GM21723 (cell line): ENCODE data around the gene GPHA2.

ENCODE experiments used
- ATAC-seq: cut with Tn5 transposase; IDR thresholded peaks from one replicate; pipeline ENCODE4 v1.9.1; 2021; ENCODE audit warnings: mild to moderate bottlenecking, moderate library complexity; ENCODE audit not compliant: unreplicated experiment

GPHA2 gene

DNA sequence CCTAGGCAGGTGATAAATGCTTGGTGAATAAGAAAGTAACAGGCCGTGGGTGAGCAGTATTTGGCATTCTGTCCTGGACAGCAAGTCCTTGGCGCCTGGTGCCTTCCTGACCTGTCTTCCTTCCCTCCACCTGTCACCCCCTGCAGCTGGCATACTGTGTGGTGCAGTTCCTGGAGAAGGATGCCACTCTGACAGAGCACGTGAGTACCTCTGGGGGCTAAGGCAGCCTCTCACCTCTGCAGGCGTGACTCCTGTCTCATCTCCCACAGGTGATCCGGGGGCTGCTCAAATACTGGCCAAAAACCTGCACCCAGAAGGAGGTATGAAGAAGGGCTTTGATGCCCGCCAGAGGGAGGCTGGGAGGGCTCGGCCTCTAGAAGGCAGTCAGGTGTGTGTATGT lies 4.4 kb downstream of the GPHA2 start:
- ATAC-seq: no peak

DNA sequence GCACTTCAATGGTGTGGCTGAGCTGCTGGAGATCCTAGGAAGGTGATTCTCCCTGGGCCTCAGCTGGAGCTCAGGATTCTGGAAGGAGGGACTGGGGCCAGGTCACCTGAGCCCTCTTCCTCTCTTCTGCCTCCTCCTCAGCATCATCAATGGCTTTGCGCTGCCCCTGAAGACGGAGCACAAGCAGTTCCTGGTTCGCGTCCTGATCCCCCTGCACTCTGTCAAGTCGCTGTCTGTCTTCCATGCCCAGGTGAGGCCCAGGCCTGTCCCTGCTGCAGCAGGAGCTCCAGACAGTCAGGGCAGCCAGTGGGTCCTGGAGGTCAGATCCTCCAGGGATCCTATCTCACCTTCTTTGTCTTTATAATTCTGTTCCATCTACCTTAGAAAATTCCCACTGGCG lies 5.4 kb downstream of the GPHA2 start:
- no peak for ATAC-seq

DNA sequence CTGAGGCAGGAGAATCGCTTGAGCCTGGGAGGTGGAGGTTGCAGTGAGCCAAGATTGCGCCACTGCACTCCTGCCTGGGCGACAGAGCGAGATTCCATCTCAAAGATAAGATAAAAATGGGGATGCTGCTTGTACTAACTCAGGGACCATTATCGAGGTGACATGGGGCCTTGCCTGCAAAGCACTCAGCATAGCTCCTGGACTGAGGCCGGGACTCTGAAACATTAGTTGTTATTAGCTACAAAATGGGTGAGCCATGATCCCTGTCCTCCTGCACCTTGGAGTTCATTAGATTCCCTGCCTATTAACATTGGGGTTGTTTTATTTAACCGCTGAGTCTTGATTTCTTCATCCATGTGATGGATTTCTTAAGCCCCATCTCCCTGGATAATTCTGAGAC lies 6.1 kb downstream of the GPHA2 start:
- ATAC-seq: no peak

DNA sequence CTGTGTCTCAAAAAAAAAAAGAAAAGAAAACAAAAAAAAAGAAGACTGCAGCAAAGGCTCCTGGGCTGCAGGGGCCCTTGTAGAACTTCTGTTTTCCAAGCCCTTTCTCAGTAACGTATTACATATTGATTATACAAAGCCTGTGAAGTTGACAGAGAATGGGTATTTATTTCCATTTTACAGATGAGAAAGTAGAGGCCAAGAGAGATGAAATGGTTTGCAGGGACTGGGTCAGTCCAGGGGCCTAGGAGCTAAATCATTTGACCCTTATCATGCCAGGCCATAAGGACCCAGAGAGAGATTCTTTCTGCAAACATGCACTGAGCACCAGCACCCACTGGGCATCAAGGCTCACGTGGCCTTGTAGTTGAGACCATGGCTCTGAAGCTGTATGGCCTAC lies 6.7 kb downstream of the GPHA2 start:
- no peak for ATAC-seq

DNA sequence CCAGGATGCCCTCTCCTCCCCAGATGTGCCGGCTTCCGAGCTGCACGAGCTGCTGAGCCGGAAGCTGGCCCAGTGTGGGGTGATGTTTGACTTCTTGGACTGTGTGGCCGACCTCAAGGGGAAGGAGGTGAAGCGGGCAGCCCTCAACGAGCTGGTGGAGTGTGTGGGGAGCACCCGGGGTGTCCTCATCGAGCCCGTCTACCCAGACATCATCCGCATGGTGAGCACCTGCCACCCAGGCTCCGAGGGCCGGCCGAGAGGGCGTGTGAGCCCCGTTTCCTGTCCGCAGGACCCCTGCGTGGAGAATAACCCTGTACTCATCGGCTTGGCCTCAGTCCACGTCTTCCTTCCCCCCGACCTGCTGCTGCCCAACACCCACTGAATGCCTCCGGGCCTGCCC lies 9.0 kb downstream of the GPHA2 start:
- no peak for ATAC-seq

DNA sequence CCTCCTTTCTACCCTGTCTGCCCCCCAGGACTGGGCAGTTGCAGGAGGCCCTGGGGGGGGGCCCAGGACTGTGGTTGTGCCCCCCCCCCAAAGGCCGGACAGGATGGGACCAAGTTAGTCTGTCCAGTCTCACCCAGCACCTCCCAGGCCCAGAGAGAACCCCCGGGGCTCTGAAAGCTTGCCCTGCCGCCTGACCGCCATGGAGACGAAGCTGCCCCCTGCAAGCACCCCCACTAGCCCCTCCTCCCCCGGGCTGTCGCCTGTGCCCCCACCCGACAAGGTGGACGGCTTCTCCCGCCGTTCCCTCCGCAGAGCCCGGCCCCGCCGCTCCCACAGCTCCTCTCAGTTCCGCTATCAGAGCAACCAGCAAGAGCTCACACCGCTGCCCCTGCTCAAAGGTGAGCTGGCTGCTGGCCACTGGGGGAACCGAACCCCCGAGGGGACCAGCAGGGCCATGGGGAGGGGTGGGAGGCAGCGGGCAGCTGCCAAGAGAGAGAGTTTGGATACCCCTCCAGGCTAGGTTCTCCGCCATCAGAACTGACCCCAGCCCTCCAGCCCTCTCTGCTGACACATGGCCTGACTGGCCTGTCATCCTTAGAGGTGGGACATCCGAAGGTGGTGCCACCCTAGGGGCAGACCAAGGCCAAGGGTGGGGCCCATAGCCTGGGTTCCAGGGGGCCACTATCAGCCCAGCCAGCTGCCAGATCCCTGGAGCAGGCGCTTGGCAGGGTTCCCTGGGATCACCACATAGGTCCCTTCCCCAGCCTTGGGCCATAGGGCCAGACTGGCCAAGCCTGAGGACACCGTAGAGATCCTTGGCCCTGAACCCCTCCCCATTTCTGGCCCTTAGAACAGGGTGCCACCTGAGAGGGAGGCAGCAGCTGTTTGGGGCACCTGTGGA lies 9.9 kb downstream of the GPHA2 start:
- ATAC-seq: no peak

DNA sequence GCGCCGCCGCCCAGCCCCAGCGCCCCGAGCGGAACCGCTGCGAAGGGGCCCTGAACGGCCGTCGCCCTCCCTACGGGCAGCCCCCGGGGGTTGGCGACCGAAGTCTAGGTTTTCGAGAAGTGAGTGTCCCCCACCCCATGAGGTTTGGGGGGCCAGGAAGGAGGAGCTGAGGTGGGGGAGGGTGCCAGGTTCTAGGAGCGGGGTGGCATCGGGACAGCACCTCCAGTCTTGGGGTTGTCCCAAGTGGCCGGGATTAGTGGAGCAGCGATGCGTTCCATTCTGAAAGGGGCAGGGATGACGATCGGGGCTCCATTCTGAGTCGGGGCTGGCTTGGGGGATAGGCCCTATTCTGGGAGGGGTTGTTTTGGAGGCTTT lies 10.8 kb downstream of the GPHA2 start:
- ATAC-seq: peak; percentile 4

DNA sequence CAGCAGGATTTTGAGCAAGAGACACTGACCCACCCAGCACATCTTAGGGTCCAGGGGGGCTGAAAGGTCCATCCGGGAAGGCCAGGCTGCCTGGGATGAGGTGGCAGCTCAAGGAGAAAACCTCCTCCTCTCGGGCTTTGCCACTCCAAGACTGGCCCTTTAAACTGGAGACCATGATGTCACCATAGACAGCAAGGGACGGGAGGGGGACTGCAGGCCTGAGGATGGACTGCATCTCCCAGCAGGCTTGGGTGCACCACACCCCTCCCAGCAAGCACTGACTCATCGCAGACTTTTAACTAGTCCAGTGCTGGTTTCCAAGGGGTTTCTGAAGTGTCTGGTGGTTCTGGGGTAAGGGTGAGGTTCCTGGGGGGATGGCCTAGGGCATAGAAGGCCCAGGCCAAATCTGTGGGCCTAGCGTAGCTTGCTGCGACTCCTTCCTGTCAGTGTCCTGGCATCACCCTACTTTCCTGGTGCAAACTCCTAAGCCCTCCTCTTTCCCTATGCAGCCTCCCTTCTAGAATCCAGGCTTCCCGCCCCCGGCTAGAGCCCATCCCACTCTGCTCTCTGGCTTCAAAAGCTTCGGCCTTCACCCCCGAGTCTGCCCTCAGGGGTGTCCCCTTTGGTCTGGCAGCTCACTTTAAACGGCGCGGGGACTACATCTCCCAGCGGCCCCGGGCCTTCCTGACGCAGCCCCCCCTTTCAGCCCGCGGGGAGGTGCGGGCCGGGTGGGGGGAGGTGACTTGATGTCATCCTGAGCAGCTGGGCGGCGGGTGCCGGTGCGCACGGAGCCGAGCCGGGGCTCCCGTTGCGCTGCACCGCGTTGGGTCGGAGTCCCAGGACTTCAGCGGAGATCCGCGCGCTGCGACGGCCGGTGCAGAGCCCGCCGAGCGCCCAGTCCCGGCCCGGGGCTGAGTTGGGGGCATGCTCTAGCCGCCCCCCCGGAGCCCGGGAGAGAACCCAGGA lies 11.5 kb downstream of the GPHA2 start, which contains the start of gene PPP2R5B:
Gene PPP2R5B (plus strand): TSS at position 746 of the 966 bp plus-strand sequence. CDS start 1,046 bp downstream, outside the sequence.
- ATAC-seq: peak; percentile 81

DNA sequence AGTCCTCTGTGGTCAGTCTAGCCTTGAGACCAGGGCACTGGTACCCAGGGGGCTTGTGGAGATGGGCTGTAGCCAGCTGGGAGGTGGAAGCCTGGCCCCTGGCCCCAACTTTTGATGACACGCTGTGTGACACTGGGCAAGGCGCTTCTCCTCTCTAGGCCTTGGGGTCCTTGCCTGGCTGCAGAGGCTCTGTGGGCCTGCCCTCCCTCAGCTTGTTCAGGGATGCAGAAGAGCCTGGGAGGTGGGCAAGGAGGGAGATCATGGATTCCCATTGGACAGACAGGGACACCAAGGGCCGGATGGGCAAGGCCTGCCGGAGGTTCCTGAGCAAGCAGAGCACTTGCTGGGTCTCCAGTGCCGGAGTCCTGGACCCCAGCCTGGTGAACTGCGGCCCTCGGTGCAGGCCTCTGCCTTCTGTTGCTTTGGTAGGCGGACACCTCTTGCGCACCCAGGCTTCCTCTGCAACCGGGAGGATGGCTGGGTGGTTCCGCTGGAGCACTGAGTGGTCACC lies 12.5 kb downstream of the GPHA2 start:
- no peak for ATAC-seq

DNA sequence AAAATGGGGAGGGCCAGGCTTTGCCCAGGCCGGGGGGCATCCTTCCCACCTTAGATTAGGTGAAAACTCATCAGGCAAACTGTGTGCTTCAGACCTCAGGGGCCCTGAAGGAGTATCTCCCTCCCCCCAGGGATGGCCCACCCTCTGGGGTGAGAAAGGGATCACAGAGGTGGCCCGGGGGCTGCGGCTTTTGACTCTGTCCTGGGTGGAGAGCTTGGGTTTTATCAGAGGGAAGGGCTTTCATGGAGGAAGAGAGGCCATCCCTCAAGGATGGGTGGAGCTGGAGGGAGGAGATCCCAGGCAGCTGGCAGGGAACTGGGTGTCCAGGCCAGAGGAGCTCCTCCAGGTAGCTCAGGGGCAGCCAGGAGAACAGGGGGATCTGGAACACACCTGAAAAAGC lies 14.3 kb downstream of the GPHA2 start:
- no peak for ATAC-seq

DNA sequence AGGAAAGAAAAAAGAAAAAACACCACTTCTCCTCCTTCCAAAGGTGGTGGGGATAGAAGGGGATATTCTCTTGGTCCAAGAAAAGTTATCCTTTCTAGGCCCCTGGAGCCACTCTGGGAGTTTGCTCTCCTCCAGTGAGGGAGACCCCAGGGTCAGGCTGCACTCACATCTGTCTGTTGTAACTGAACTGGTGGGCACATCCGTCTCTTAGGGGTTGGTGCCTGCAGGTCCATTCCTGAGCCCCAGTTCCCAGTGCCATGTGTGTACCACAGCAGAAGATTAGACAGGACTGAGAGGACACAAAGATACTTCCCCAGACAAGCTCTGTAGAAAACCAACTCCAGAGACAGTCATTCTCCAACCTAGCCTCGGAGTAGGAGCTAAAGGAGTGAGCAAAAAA lies 15.6 kb downstream of the GPHA2 start:
- ATAC-seq: no peak

DNA sequence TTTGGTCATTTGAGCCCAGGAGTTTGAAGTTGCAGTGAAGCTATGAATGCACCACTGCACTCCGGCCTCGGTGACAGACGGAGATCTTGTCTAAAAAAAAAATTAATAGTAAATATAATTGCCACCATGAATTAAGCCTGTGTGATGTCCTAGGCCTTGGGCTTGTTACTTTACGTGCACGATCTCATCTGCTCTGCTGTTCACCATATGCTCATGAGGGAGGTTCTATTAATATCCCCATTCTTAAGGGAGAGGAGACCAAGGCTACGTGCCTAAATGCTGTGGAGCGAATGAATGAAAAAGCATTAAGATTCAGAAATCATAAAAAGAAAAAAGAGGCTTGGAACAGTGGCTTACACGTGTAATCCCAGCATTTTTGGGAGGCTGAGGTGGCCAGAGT lies 16.1 kb downstream of the GPHA2 start:
- no peak for ATAC-seq

DNA sequence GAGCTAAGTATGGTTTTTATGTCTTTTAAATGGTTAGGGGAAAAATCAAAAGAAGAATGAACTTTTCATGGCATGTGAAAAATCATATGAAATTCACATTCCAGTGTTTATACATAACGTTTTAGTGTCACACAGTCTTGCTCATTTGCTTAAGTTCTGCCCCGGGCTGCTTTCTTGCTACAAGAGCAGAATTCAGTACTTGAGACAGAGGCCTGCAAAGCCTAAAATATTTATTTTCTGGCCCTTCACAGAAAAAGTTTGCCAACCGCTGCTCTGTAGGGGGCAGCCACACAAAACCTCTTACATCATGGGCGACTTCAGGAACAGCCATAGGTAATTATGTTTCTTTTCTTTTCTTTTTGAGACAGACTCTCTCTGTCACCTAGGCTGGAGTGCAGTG lies 17.7 kb downstream of the GPHA2 start:
- no peak for ATAC-seq

DNA sequence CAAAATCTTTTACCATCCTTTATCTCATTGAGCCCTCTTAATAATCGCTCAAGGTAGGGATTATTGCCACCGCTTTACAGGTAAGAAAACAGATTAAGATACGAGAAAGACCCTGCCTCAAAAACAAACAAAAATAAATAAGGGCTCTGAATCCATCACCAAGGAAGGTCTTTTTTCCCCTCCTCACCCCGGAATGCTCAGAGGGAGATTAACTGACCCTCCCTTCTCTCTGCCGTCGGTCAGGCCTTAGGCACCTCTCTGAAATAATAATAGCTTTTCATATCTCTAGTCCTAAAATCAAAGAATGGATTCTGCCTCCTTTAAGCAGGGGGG lies 18.1 kb downstream of the GPHA2 start:
- no peak for ATAC-seq

DNA sequence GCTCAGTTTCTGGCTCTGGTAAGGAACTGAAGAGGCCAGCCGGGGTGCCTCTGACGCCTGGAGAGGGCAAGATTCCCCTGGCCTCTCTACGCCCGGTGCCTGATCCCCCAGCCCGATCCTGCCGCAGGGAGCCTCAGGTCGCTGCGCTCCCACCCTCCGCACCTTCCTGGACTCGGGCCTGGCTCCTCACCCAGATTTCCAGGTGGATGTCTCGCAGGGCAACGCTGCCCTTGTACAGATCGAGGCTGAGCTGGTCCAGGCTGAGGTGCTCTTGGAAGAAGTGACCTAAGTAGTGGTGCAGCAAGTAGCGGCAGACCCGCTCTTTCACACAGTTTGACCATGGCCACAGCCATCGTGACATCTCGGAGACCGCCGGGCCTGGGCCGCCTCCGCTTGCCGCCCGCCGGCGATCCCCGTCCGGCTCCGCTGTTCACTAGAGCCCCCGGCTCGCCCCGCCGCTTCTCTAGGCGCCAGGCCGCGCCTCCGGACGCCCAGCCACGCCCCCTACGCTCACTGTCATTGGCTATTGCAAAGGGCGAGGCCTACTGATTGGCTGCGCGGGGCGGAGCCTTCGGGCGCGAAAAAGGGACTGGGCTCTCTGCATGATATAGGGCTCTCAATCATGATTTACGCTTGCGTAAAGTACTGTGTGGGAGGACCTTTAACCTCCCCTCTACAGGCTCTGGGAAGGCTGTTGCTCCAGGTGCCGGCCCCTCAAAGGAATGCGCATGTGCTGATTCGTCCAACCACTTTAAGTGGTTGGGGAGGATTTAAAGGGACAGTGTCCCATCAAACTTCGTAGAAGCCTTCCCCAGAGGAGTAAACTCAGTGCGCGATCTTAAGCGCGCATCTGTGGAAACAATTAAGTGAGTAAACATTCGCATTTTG lies 18.7 kb downstream of the GPHA2 start, which contains the start of gene ATG2A:
Gene ATG2A (minus strand): TSS at position 435 of the 888 bp plus-strand sequence. CDS start 74 bp downstream, at position 361.
- ATAC-seq: peak; percentile 92

DNA sequence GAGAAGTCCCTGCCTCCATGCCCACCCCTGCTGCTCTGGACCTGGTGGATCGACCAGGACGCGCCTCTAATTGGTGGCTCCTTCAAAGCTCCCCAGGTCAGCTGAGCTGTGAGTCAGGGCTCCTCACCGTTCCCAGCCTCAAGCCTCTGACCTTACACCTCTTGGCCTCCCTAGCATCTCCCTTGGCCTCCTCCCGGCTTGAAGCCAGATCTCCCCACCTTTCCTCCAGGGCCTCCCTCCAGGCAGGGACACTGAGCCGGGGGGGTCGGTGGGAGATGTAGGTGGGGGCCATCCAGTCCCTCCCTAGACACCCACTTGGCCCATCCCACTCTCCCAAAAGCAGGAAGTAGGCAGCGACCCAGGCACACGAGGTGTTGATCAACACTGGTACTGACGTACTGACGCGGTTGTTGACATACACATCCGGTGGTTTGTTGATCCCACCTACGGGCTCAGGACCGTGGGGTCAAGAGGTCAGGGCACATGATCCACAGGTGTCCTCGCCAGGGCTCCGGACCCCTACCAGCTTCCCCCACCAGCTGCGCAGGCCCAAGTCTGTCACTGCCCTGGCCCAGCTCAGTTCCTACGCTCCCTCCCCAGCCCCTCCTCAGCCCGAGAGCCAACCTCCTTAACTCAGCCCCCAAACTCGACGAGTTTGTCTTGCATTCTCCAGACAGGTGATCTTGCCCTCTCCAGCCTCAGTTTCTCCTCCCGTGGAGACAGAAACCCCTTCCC lies 19.5 kb downstream of the GPHA2 start:
- no peak for ATAC-seq

DNA sequence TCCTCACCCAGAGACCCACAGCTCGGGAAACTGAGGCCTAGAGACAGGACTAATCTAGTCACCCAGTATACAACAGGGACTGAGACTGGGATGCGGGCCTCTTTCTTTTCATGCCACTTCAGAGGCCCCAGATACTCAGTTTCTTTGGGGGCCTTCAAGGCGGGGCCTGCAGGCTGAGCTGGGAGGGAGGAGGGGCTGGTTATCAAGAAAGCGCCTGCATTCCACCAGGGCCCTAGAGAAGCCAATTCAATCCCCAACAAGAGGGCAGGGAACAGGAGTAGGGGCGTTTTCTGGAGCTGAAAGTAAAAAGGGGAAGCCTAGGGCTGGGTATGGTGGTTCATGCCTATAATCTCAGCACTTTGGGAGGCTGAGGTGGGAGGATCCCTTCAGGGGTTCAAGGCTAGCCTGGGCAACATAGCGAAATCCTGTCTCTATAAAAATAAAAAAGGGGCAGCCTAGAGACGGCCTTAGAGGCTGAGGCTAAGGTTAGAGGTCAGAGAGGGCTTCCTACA lies 20.3 kb downstream of the GPHA2 start:
- no peak for ATAC-seq

DNA sequence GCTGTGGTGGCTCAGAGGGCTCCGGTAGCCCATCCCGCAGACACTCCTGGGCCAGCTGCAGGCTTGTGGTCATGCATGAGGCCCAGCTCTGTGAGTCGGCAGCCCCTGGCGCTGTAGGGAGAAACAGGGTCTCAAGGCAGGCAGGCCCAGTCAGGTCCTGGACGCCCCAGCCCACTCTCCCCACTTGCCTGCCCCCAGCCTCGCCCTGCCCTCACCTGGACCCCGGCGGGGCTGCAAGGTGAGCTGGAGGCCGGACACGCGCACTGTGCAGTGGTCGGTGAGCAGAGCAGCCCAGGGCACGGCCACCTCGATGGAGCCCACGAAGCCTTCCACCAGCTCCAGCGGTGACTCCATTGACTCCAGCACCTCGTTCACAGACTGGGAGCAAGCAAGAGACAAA lies 21.6 kb downstream of the GPHA2 start:
- no peak for ATAC-seq

DNA sequence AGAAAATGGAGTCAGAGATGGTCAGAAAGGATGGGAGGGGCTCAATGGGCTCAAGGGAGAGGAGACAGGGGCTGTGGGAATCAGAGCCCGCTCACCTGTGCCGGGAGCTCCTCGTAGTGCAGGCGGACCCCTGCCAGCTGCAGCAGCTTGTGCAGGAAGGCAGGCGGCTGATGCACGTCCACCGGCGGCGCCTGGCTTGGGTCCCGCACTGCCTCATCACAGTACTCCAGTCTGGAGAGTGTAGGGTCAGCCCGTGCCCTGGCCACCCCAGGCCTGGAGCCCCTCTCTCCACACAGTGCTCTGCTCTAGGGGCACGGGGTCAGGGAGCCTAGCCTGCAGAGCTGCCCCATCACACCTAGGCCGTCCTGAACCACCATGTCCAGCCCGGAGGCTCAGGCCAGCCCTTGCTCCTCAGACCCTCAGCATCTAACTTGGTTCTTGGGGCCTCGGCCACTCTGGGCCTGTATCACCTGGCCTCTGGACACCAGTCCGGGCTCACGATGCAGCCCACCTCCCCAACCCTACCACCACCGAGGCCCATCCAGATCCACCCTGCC lies 22.4 kb downstream of the GPHA2 start:
- no peak for ATAC-seq
